SK-N-SH (cell line): ENCODE results near the gene WDR82. TPM values are rescaled to one million over a fixed set of nuclear protein-coding genes. Genes with fewer than 3 reads are reported as not detected.

ENCODE experiments used
- CTCF ChIA-PET: fragments of 300-600, 350-600 bp; formaldehyde crosslinking; extraction: SDS; loops from one replicate; lab custom pipeline; 2021; lab: Yijun Ruan, JAX
- POLR2A ChIA-PET: fragments of 350-600 bp; sonication (Branson Sonifier 250); formaldehyde crosslinking; extraction: SDS; loops from one replicate; lab custom pipeline; 2020; ENCODE audit warnings: antibody characterized with exemption, inconsistent platforms; lab: Yijun Ruan, JAX
- DNase-seq: peaks from one replicate; pipeline ENCODE4 v3.0.0; 2012
- H2AFZ ChIP-seq: fragments of 200-600 bp; sonication (generic); 2 replicates; pipeline ENCODE4 v1.8.1; 2016; ENCODE audit warnings: antibody characterized with exemption, mild to moderate bottlenecking, low read depth
- H3F3A ChIP-seq: fragments of 200-600 bp; sonication (generic); replicated peaks from 2 replicates; pipeline ENCODE3; 2016; ENCODE audit warnings: antibody characterized with exemption, mild to moderate bottlenecking; ENCODE audit not compliant: insufficient read depth
- H3K27ac ChIP-seq, 2 experiments: fragments of 200-500 bp in 1 of 2; fragments of 200-600 bp in 1 of 2; sonication (Bioruptor generic) in 1 of 2; sonication (generic), shearing (Covaris generic) in 1 of 2; 2 replicates each; pipeline versions ENCODE4 v1.5.1 to v1.6.1; 2014 to 2016; ENCODE audit warnings: low read depth in 2 of 2, inconsistent platforms in 1 of 2, low read length in 1 of 2, mild to moderate bottlenecking in 1 of 2, mixed read lengths in 1 of 2
- H3K27me3 ChIP-seq: fragments of 200-600 bp; sonication (generic), shearing (Covaris generic); 2 replicates; pipeline ENCODE4 v1.6.1; 2016; ENCODE audit warnings: mixed run types; ENCODE audit not compliant: insufficient read depth
- H3K36me3 ChIP-seq, 2 experiments: fragments of 200-500 bp in 1 of 2; fragments of 200-600 bp in 1 of 2; sonication (Bioruptor generic) in 1 of 2; sonication (generic) in 1 of 2; replicated peaks in 1 of 2; 2 replicates each; pipeline versions ENCODE3 to v1.5.1; 2014 to 2016; ENCODE audit warnings: low read length in 1 of 2, mild to moderate bottlenecking in 1 of 2; ENCODE audit not compliant: insufficient read depth in 2 of 2, control insufficient read depth in 1 of 2
- H3K4me1 ChIP-seq, 2 experiments: fragments of 200-500 bp in 1 of 2; fragments of 200-600 bp in 1 of 2; sonication (Bioruptor generic) in 1 of 2; sonication (generic), shearing (Covaris generic) in 1 of 2; 2 replicates each; pipeline versions ENCODE4 v1.5.1 to v1.6.1; 2014 to 2016; ENCODE audit warnings: low read depth in 1 of 2, low read length in 1 of 2, mixed run types in 1 of 2; ENCODE audit not compliant: insufficient read depth in 2 of 2, control insufficient read depth in 1 of 2
- H3K4me2 ChIP-seq: fragments of 200-600 bp; sonication (generic), shearing (Covaris generic); 2 replicates; pipeline ENCODE4 v1.6.1; 2017; ENCODE audit warnings: mixed run types
- H3K4me3 ChIP-seq, 2 experiments: fragments of 200-500 bp in 1 of 2; fragments of 200-600 bp in 1 of 2; sonication (Bioruptor generic) in 1 of 2; sonication (generic), shearing (Covaris generic) in 1 of 2; 2 replicates each; pipeline versions ENCODE4 v1.5.1 to v1.8.1; 2014 to 2016; ENCODE audit warnings: low read depth in 2 of 2, inconsistent platforms in 1 of 2, low read length in 1 of 2, mild to moderate bottlenecking in 1 of 2, mixed read lengths in 1 of 2, moderate library complexity in 1 of 2
- H3K79me2 ChIP-seq: fragments of 200-600 bp; sonication (generic); 2 replicates; pipeline ENCODE4 v1.8.1; 2017; ENCODE audit warnings: mild to moderate bottlenecking; ENCODE audit not compliant: insufficient read depth
- H3K9ac ChIP-seq: fragments of 200-600 bp; sonication (generic); 2 replicates; pipeline ENCODE4 v1.6.1; 2017; ENCODE audit warnings: mixed run types
- H3K9me2 ChIP-seq: fragments of 200-600 bp; sonication (generic); 2 replicates; pipeline ENCODE4 v1.6.1; 2017; ENCODE audit warnings: mixed run types
- H3K9me3 ChIP-seq: fragments of 200-600 bp; sonication (generic); 2 replicates; pipeline ENCODE4 v1.6.1; 2017; ENCODE audit warnings: mixed run types, mild to moderate bottlenecking, moderate library complexity
- H4K20me1 ChIP-seq: fragments of 200-600 bp; sonication (generic); 2 replicates; pipeline ENCODE4 v1.6.1; 2017; ENCODE audit warnings: mild to moderate bottlenecking, mixed run types; ENCODE audit not compliant: insufficient read depth
- GABPA ChIP-seq: IDR thresholded peaks from 2 replicates; pipeline ENCODE4 v1.4.0; 2012; ENCODE audit warnings: low read depth, mild to moderate bottlenecking
- GATA2 ChIP-seq: sonication (generic); formaldehyde crosslinking; IDR thresholded peaks from 2 replicates; pipeline ENCODE4 v1.5.0; 2020; ENCODE audit warnings: mild to moderate bottlenecking, missing genetic modification reagents
- NFIC ChIP-seq: IDR thresholded peaks from 2 replicates; pipeline ENCODE4 v1.4.0; 2012; ENCODE audit warnings: borderline replicate concordance
- SIN3A ChIP-seq: IDR thresholded peaks from 2 replicates; pipeline ENCODE4 v1.6.1; 2012; ENCODE audit warnings: low read depth, mild to moderate bottlenecking, low read length, moderate library complexity, borderline replicate concordance
- TEAD4 ChIP-seq: IDR thresholded peaks from 2 replicates; pipeline ENCODE4 v1.4.0; 2012; ENCODE audit warnings: mild to moderate bottlenecking, borderline replicate concordance; ENCODE audit not compliant: insufficient read depth
- YY1 ChIP-seq: IDR thresholded peaks from 2 replicates; pipeline ENCODE4 v1.4.0; 2012; ENCODE audit warnings: low read depth, mild to moderate bottlenecking
- WGBS: methylation state at CpG from one replicate; pipeline ENCODE4 v1.1.6; 2017; ENCODE audit warnings: low lambda C conversion rate; 5-methylcytosine and 5-hydroxymethylcytosine counted together
- polyA plus RNA-seq, 3 experiments: library from polyadenylated mRNA; depleted of rRNA; stranded (reverse); fragments of >200 nt; gene quantifications; 2 replicates each; pipeline ENCODE4 v1.2.3, GENCODE V29; 2012
- TF ChIP-seq, protein P1 (sequence below): IDR thresholded peaks from 2 replicates; pipeline ENCODE4 v1.4.0; 2012; ENCODE audit warnings: low read depth, borderline replicate concordance
- TF ChIP-seq, protein P2 (sequence below): IDR thresholded peaks from 2 replicates; pipeline ENCODE4; 2012
- TF ChIP-seq, protein P3 (sequence below): IDR thresholded peaks from 2 replicates; pipeline ENCODE4 v1.4.0; 2012; ENCODE audit warnings: low read depth, borderline replicate concordance
- TF ChIP-seq, protein P4 (sequence below): fragments of 150-350 bp; IDR thresholded peaks from 2 replicates; pipeline ENCODE4 v1.6.1; 2016; ENCODE audit warnings: mild to moderate bottlenecking, low read depth, low read length

WDR82 gene
- polyA plus RNA-seq, 1 of the 3 experiments (the other 2 are of a cell fraction), result 41.2 TPM

DNA sequence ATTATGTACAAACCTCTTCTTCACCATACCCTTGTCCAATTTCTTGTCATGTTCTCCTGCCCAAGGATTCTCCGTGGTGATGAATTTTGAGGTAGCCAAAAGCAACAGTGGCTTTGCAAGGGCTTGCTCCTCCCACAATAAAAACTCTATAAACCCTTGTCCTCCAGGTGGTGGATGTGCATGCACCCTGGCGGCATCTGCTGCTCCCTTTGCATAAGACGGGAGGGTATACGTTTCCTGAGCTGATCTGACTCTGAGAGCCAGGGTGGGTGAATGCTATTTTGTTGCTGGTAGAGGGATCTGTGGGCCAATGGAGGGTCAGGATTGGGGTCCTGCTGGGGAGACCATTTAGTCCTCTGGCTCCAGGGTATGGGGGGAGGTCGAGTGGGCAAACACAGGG is 43.0 kb upstream of the WDR82 start:
- Histone ChIP-seq H3K9me3 (no peaks in the 10 kb centered on the region), H3K27ac (no peak overlapping the region), H2AFZ (no peak overlapping the region), H3F3A (no peaks in the 10 kb centered on the region), H3K4me3 (no peak overlapping the region), H3K4me2 (no peak overlapping the region), H3K36me3 (no peaks in the 10 kb centered on the region), H3K9me2 (no peaks in the 10 kb centered on the region), H3K79me2 (no peaks in the 10 kb centered on the region), H3K9ac (no peak overlapping the region), H4K20me1 (no peaks in the 10 kb centered on the region), H3K4me1 (peaks cover 0 to 35% of the 10 kb centered on the region in 2 experiments; a peak in 2 of 4 replicates), H3K27me3 (no peaks in the 10 kb centered on the region)
- TF ChIP-seq, protein P1, sequence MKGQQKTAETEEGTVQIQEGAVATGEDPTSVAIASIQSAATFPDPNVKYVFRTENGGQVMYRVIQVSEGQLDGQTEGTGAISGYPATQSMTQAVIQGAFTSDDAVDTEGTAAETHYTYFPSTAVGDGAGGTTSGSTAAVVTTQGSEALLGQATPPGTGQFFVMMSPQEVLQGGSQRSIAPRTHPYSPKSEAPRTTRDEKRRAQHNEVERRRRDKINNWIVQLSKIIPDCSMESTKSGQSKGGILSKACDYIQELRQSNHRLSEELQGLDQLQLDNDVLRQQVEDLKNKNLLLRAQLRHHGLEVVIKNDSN, result no peak
- TF ChIP-seq YY1 (no peak), NFIC (no peak), TEAD4 (no peak), GATA2 (CRISPR knock-in tag) (no peak), SIN3A (no peak)
- TF ChIP-seq, protein P2, sequence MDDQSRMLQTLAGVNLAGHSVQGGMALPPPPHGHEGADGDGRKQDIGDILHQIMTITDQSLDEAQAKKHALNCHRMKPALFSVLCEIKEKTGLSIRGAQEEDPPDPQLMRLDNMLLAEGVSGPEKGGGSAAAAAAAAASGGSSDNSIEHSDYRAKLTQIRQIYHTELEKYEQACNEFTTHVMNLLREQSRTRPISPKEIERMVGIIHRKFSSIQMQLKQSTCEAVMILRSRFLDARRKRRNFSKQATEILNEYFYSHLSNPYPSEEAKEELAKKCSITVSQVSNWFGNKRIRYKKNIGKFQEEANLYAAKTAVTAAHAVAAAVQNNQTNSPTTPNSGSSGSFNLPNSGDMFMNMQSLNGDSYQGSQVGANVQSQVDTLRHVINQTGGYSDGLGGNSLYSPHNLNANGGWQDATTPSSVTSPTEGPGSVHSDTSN, result no peak
- ChIA-PET CTCF (interaction anchor here (1.3 kb wide), 1 partner anchor 22 kb away, joined by 4 read pairs; no protein-coding TSS in a partner anchor), POLR2A (no interaction called here)
- 64% methylated on average over 4 of the region's 5 CpGs for WGBS
- DNase-seq, result no peak

DNA sequence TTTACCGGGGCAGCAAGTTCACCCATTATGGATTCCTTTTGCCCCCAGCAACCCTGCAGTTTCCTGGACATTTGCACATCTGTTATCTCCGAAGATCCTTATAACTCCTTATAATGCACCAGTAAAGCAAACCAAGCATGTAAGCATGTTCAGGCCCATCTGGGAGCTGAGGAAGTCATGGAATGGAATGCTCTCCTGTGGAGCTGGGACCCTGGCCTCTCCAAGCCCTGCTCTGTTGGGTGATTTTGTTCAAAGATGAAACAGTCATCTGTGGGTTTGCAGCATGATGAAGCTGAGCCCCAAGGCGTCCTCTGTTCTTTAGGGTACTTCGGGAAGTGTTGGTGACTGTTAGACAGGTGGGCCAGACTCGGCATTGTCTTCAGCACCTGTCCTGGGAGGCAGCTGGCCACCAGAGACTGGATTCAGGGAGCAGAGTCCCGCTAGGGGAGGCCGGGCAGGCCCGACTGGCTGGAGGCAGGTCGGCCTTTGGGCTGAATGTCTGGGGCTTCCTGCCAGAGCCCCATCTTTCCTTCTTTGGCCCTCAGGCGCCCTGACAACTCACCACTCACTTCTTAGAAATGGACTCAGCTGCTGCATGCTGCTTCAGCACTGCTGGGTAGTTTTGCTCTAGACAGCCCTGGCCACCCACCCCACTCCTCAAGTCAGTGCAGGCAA is 41.6 kb upstream of the WDR82 start:
- no peaks in the 10 kb centered on the region for H3K79me2 ChIP-seq
- no peaks in the 10 kb centered on the region for H3K36me3 ChIP-seq
- CTCF ChIA-PET, result interaction anchor here (1.1 to 4.2 kb wide), 4 partner anchors 19 to 146 kb away, joined by 4 to 20 read pairs (median 4); partner anchors contain the start of gene WDR82
- no peak for DNase-seq
- H3K9me2 ChIP-seq, result no peaks in the 10 kb centered on the region
- H3F3A ChIP-seq, result no peaks in the 10 kb centered on the region
- no peak overlapping the region for H3K27ac ChIP-seq
- TF ChIP-seq GABPA, result no peak
- TF ChIP-seq, protein P3, sequence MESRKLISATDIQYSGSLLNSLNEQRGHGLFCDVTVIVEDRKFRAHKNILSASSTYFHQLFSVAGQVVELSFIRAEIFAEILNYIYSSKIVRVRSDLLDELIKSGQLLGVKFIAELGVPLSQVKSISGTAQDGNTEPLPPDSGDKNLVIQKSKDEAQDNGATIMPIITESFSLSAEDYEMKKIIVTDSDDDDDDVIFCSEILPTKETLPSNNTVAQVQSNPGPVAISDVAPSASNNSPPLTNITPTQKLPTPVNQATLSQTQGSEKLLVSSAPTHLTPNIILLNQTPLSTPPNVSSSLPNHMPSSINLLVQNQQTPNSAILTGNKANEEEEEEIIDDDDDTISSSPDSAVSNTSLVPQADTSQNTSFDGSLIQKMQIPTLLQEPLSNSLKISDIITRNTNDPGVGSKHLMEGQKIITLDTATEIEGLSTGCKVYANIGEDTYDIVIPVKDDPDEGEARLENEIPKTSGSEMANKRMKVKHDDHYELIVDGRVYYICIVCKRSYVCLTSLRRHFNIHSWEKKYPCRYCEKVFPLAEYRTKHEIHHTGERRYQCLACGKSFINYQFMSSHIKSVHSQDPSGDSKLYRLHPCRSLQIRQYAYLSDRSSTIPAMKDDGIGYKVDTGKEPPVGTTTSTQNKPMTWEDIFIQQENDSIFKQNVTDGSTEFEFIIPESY, result no peak
- TF ChIP-seq, protein P4, sequence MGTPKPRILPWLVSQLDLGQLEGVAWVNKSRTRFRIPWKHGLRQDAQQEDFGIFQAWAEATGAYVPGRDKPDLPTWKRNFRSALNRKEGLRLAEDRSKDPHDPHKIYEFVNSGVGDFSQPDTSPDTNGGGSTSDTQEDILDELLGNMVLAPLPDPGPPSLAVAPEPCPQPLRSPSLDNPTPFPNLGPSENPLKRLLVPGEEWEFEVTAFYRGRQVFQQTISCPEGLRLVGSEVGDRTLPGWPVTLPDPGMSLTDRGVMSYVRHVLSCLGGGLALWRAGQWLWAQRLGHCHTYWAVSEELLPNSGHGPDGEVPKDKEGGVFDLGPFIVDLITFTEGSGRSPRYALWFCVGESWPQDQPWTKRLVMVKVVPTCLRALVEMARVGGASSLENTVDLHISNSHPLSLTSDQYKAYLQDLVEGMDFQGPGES, result no peak
- no peaks in the 10 kb centered on the region for H3K27me3 ChIP-seq
- no peak overlapping the region for H3K4me2 ChIP-seq
- H3K4me3 ChIP-seq, result no peak overlapping the region
- no peak overlapping the region for H3K9ac ChIP-seq
- 81% methylated on average over 6 of the region's 10 CpGs for WGBS
- H4K20me1 ChIP-seq, result no peaks in the 10 kb centered on the region
- peaks cover 0 to 48% of the 10 kb centered on the region in 2 experiments; a peak in 2 of 4 replicates for H3K4me1 ChIP-seq
- H3K9me3 ChIP-seq, result no peaks in the 10 kb centered on the region
- H2AFZ ChIP-seq, result no peak overlapping the region
- POLR2A ChIA-PET, result interaction anchor here (1.1 kb wide), 1 partner anchor 279 kb away, joined by 3 read pairs; no protein-coding TSS in a partner anchor
